Stimulated activated CD8-positive, alpha-beta memory T cell treated with anti-CD3 and anti-CD28 coated beads, Interleukin-12 subunit alpha, Interleukin-12 subunit beta, amount 100 ng/mL, for 1 hour (primary cell): Measurements from ENCODE around the gene PCBP4.
"Not testable (repeated sequence)": the region's sequence is repeated elsewhere in the genome, so short reads cannot be mapped to it uniquely, and the experiment has no call there.

ENCODE experiments used
- DNase-seq: peaks from one replicate; pipeline ENCODE4 v3.0.0-alpha.2; 2020; ENCODE audit warnings: low read depth

The PCBP4 gene

GRCh38 chr3:51994530-51994929, 27.3 kb upstream of the PCBP4 start:
- no peak for DNase-seq

GRCh38 chr3:51993657-51994056, 26.4 kb upstream of the PCBP4 start:
- DNase-seq: not testable (repeated sequence)

GRCh38 chr3:51992017-51992682, 24.9 kb upstream of the PCBP4 start:
- no peak for DNase-seq

GRCh38 chr3:51990501-51990971, 23.3 kb upstream of the PCBP4 start:
- DNase-seq: not testable (repeated sequence)

GRCh38 chr3:51988286-51989146, 21.3 kb upstream of the PCBP4 start:
- DNase-seq: no peak

- no peak for DNase-seq
These were observed 20.3 kb upstream of the PCBP4 start for GRCh38 chr3:51987568-51987967.

GRCh38 chr3:51986010-51986947, 19.0 kb upstream of the PCBP4 start:
- no peak for DNase-seq

- DNase-seq: no peak
These were observed 17.8 kb upstream of the PCBP4 start for GRCh38 chr3:51985063-51985462.

- DNase-seq: no peak
These were observed 17.0 kb upstream of the PCBP4 start for GRCh38 chr3:51984269-51984647.

- DNase-seq: no peak
These were observed 16.5 kb upstream of the PCBP4 start for GRCh38 chr3:51983578-51984268.

GRCh38 chr3:51982838-51983577, 15.8 kb upstream of the PCBP4 start, which contains the start of gene ACY1:
ACY1 (plus strand) TSS chr3:51983535; CDS start chr3:51984065, 530 bp downstream.
- DNase-seq: peak; percentile 35

- DNase-seq: no peak
These were observed 15.1 kb upstream of the PCBP4 start for GRCh38 chr3:51982352-51982837.

- DNase-seq: no peak
These were observed 13.0 kb upstream of the PCBP4 start for GRCh38 chr3:51980253-51980652.

GRCh38 chr3:51978143-51978502, 10.9 kb upstream of the PCBP4 start:
- no peak for DNase-seq

GRCh38 chr3:51977446-51978142, 10.3 kb upstream of the PCBP4 start:
- DNase-seq: no peak

GRCh38 chr3:51975852-51976549, 8.7 kb upstream of the PCBP4 start:
- no peak for DNase-seq

- DNase-seq: no peak
These were observed 8.0 kb upstream of the PCBP4 start, which contains the start of gene ABHD14A for GRCh38 chr3:51974963-51975851. ABHD14A (plus strand) TSS chr3:51975064; CDS start chr3:51975136, 72 bp downstream.

- no peak for DNase-seq
These were observed 7.2 kb upstream of the PCBP4 start for GRCh38 chr3:51974277-51974962.
